Endothelial cell of umbilical vein (primary cell): Measurements from ENCODE around the gene ISX. TPM values are rescaled to one million over a fixed set of nuclear protein-coding genes. Genes with fewer than 3 reads are reported as not detected.

Source experiments
- BruUV-seq: library from RNA; stranded (reverse); fragments of 400-500 nt; replicated peaks from 2 replicates; lab custom pipeline; 2021; lab: Mats Ljungman, UMichigan
- CTCF ChIA-PET: fragments of 300-600, 350-600 bp; sonication (Branson Sonifier 250); formaldehyde crosslinking; loops from one replicate; lab custom pipeline; 2021; ENCODE audit warnings: antibody characterized with exemption, inconsistent platforms; lab: Charles Lee
- POLR2A ChIA-PET: fragments of 300-600, 350-600 bp; sonication (Branson Sonifier 250); formaldehyde crosslinking; loops from one replicate; lab custom pipeline; 2021; ENCODE audit warnings: antibody characterized with exemption, inconsistent platforms; lab: Charles Lee
- DNase-seq: peaks from one replicate; pipeline ENCODE4 v3.0.0-alpha.2; 2011; ENCODE audit warnings: low read depth, low spot score
- FAIRE-seq: peaks from 2 replicates; lab custom pipeline; 2011; peaks lifted over from hg19 to GRCh38; lab: Jason Lieb, UNC
- H2AFZ ChIP-seq: 2 replicates; pipeline ENCODE4 v1.6.0; 2012; ENCODE audit warnings: low read depth, low read length, control low read depth, inconsistent platforms
- H3K27ac ChIP-seq: 2 replicates; pipeline ENCODE4 v1.5.1; 2011; ENCODE audit warnings: low read depth, mild to moderate bottlenecking, control low read depth, low read length, moderate library complexity; ENCODE audit not compliant: insufficient read depth
- H3K27me3 ChIP-seq, 2 experiments: 2 replicates each; pipeline versions ENCODE4 v1.6.0 to v1.6.1; 2011; ENCODE audit warnings: low read length in 2 of 2, mixed read lengths in 1 of 2; ENCODE audit not compliant: control insufficient read depth in 2 of 2, insufficient read depth in 2 of 2
- H3K36me3 ChIP-seq, 2 experiments: 2 replicates in 1 of 2; 3 replicates in 1 of 2; pipeline ENCODE4 v1.5.1; 2011; ENCODE audit warnings: low read length in 2 of 2, mild to moderate bottlenecking in 1 of 2, moderate library complexity in 1 of 2; ENCODE audit not compliant: control insufficient read depth in 2 of 2, insufficient read depth in 2 of 2; ENCODE audit errors: extremely low read depth in 1 of 2
- H3K4me1 ChIP-seq: 3 replicates; pipeline ENCODE4 v1.5.1; 2011; ENCODE audit warnings: mild to moderate bottlenecking, low read length; ENCODE audit not compliant: control insufficient read depth, insufficient read depth; ENCODE audit errors: extremely low read depth
- H3K4me2 ChIP-seq: 2 replicates; pipeline ENCODE4 v1.6.1; 2011; ENCODE audit warnings: low read length, control low read depth, mixed read lengths; ENCODE audit not compliant: insufficient read depth
- H3K4me3 ChIP-seq, 3 experiments: fragments of 200-600 bp in 1 of 3; sonication (generic), shearing (Covaris generic) in 1 of 3; replicated peaks in 1 of 3; 2 replicates each; pipeline ENCODE4 v1.5.1; 2011 to 2016; ENCODE audit warnings: control low read depth in 3 of 3, low read length in 3 of 3, mild to moderate bottlenecking in 2 of 3, inconsistent platforms in 1 of 3, low read depth in 1 of 3, moderate library complexity in 1 of 3; ENCODE audit not compliant: insufficient read depth in 1 of 3
- H3K79me2 ChIP-seq: 2 replicates; pipeline ENCODE4 v1.6.0; 2012; ENCODE audit warnings: low read length, inconsistent platforms; ENCODE audit not compliant: control insufficient read depth, insufficient read depth
- H3K9ac ChIP-seq: replicated peaks from 2 replicates; pipeline ENCODE3; 2011; ENCODE audit warnings: low read length, control low read depth; ENCODE audit not compliant: insufficient read depth; ENCODE audit errors: extremely low read depth
- H3K9me1 ChIP-seq: replicated peaks from 3 replicates; pipeline ENCODE4 v1.6.0; 2011; ENCODE audit warnings: mild to moderate bottlenecking, low read length; ENCODE audit not compliant: control insufficient read depth, insufficient read depth; ENCODE audit errors: extremely low read depth
- H3K9me3 ChIP-seq: replicated peaks from 2 replicates; pipeline ENCODE4 v1.5.1; 2012; ENCODE audit warnings: low read length, inconsistent platforms; ENCODE audit not compliant: control insufficient read depth, insufficient read depth
- H4K20me1 ChIP-seq: replicated peaks from 2 replicates; pipeline ENCODE3; 2011; ENCODE audit warnings: mild to moderate bottlenecking, low read length; ENCODE audit not compliant: control insufficient read depth, insufficient read depth; ENCODE audit errors: extremely low read depth
- EZH2 ChIP-seq: IDR thresholded peaks from 2 replicates; pipeline ENCODE4 v1.6.1; 2012; ENCODE audit warnings: borderline replicate concordance, low read depth, mild to moderate bottlenecking, moderate library complexity, low read length, inconsistent platforms; ENCODE audit not compliant: severe bottlenecking
- FOS ChIP-seq: IDR thresholded peaks from 2 replicates; pipeline ENCODE4 v1.6.1; 2011; ENCODE audit warnings: mild to moderate bottlenecking, low read length, moderate library complexity, borderline replicate concordance; ENCODE audit not compliant: insufficient read depth
- GATA2 ChIP-seq: IDR thresholded peaks from 2 replicates; pipeline ENCODE4 v1.7.0; 2011; ENCODE audit warnings: low read depth, mild to moderate bottlenecking, moderate library complexity, mixed read lengths, low read length; ENCODE audit not compliant: insufficient read length, insufficient read depth
- JUN ChIP-seq: IDR thresholded peaks from 2 replicates; pipeline ENCODE4 v1.6.1; 2011; ENCODE audit warnings: borderline replicate concordance, low read depth; ENCODE audit not compliant: insufficient read length, insufficient read depth
- MYC ChIP-seq: IDR thresholded peaks from one replicate; pipeline ENCODE4 v1.6.1; 2011; ENCODE audit warnings: mild to moderate bottlenecking, low read depth, low read length
- POLR2A ChIP-seq: IDR thresholded peaks from 2 replicates; pipeline ENCODE4 v1.6.1; 2012; ENCODE audit warnings: low read depth, mild to moderate bottlenecking, control low read depth, low read length
- POLR2AphosphoS5 ChIP-seq: IDR thresholded peaks from 2 replicates; pipeline ENCODE4 v1.6.1; 2012; ENCODE audit warnings: low read depth, mild to moderate bottlenecking, control low read depth, low read length, moderate library complexity; ENCODE audit not compliant: insufficient read depth
- dilution Hi-C: fragments of 300-500 bp; cut with MboI; formaldehyde crosslinking; loops from one replicate; pipeline ENCODE4 v1.15.0; 2019; ENCODE audit warnings: low sequenced_read_pairs; ENCODE audit not compliant: extremely low pct_ligation_motif_present
- intact Hi-C: fragments of 100-400 bp; cut with micrococcal nuclease; formaldehyde crosslinking; loops from one replicate; pipeline ENCODE4 v1.10.0; 2022
- polyA plus RNA-seq, 4 experiments: library from polyadenylated mRNA; depleted of rRNA in 3 of 4; stranded (reverse) in 3 of 4; unstranded in 1 of 4; fragments of >200 nt; gene quantifications; 2 replicates each; pipeline versions ENCODE4 v1.2.1 to v1.2.3, GENCODE V29; 2011 to 2012; ENCODE audit warnings: missing spikeins in 1 of 4
- total RNA-seq: library from RNA; stranded (reverse); gene quantifications from 2 replicates; pipeline ENCODE4 v1.2.3, GENCODE V29; 2021
- TF ChIP-seq, protein P1 (sequence below), 2 donors: IDR thresholded peaks; 1 replicate in 1 of 2; 2 replicates in 1 of 2; pipeline ENCODE4 v1.5.1; 2011; ENCODE audit warnings: low read length in 2 of 2, mild to moderate bottlenecking in 2 of 2, moderate library complexity in 2 of 2, control low read depth in 1 of 2, inconsistent platforms in 1 of 2, low read depth in 1 of 2; ENCODE audit not compliant: insufficient read depth in 1 of 2; ENCODE audit errors: extremely low read depth in 1 of 2
- TF ChIP-seq, protein P2 (sequence below): IDR thresholded peaks from 2 replicates; pipeline ENCODE4 v1.6.1; 2011; ENCODE audit not compliant: insufficient read depth, insufficient read length

The ISX gene
- total and polyA plus RNA-seq, 2 donors (not counting 3 experiments of a cell fraction or from before 2014, with no cell fraction given) = not detected

DNA sequence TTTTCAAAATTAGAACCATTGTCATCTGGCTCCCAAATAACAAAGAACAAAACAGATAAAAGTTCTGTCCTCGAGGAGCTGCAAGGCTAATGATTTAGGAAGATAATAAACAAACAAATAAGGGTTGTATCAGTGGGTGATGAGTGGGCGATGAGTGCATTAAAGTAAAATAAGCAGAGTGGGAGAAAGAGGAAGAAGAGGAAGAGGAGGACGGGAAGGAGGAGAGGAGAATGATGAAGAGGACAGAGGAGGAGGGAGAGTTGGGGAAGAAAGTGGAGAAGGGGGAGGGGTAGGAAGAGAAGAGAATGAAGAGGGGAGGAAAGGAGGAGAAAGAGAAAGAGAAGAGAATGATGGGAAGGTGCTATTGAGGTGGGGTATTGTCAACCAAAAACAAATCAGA, 33.4 kb upstream of the ISX start:
- Histone ChIP-seq H3K4me3 (no peak overlapping the region), H2AFZ (no peak overlapping the region), H3K9me3 (peaks cover 3% of the 10 kb centered on the region), H4K20me1 (no peaks in the 10 kb centered on the region), H3K9ac (no peak overlapping the region), H3K36me3 (no peaks in the 10 kb centered on the region), H3K4me2 (no peak overlapping the region), H3K27me3 (no peaks in the 10 kb centered on the region), H3K79me2 (no peaks in the 10 kb centered on the region), H3K27ac (no peak overlapping the region), H3K4me1 (no peaks in the 10 kb centered on the region), H3K9me1 (no peaks in the 10 kb centered on the region)
- ChIA-PET CTCF (no interaction called here), POLR2A (no interaction called here)
- intact Hi-C loops (no loop called here), dilution Hi-C loops (no loop called here)
- TF ChIP-seq, protein P1, sequence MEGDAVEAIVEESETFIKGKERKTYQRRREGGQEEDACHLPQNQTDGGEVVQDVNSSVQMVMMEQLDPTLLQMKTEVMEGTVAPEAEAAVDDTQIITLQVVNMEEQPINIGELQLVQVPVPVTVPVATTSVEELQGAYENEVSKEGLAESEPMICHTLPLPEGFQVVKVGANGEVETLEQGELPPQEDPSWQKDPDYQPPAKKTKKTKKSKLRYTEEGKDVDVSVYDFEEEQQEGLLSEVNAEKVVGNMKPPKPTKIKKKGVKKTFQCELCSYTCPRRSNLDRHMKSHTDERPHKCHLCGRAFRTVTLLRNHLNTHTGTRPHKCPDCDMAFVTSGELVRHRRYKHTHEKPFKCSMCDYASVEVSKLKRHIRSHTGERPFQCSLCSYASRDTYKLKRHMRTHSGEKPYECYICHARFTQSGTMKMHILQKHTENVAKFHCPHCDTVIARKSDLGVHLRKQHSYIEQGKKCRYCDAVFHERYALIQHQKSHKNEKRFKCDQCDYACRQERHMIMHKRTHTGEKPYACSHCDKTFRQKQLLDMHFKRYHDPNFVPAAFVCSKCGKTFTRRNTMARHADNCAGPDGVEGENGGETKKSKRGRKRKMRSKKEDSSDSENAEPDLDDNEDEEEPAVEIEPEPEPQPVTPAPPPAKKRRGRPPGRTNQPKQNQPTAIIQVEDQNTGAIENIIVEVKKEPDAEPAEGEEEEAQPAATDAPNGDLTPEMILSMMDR (IDR thresholded peaks at IDR 0.05; ENCODE audit: extremely low read depth in 1 of 2, insufficient read depth in 1 of 2, low read depth in 1 of 2, low read length in 2 of 2) = no peak
- no peak for TF ChIP-seq FOS
- TF ChIP-seq, protein P2, sequence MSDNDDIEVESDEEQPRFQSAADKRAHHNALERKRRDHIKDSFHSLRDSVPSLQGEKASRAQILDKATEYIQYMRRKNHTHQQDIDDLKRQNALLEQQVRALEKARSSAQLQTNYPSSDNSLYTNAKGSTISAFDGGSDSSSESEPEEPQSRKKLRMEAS = no peak
- no peak for TF ChIP-seq JUN
- no peak for TF ChIP-seq POLR2AphosphoS5
- no peak for TF ChIP-seq POLR2A
- no peak for TF ChIP-seq MYC
- no peak for TF ChIP-seq EZH2
- no peak for TF ChIP-seq GATA2
- no peak for FAIRE-seq
- no peak for DNase-seq
- no TSS peak for BruUV-seq
